ENCODE data around the gene HECTD2. TPM values are rescaled to one million over a fixed set of nuclear protein-coding genes. Genes with fewer than 3 reads are reported as not detected.
"Not testable (repeated sequence)": the region's sequence is repeated elsewhere in the genome, so short reads cannot be mapped to it uniquely, and the experiment has no call there.

Gene HECTD2
- total RNA-seq, 1 experiment from 2014 or later, result 11.5 TPM

GRCh38 chr10:91367558-91367957, 42.6 kb upstream of the HECTD2 start:
- H3K9me3 ChIP-seq (ENCODE audit: control insufficient read depth, insufficient read depth, low read depth, low read length), result no peaks in the 10 kb centered on the region
- in situ Hi-C loops (cut with HindIII; ENCODE audit: low pct_unique_long_range_greater_than_20kb, low sequenced_read_pairs), result no loop called here
- H3K4me1 ChIP-seq (ENCODE audit: control insufficient read depth, insufficient read depth, low read length), result no peaks in the 10 kb centered on the region
- BruUV-seq (replicated peaks), result no TSS peak
- no peaks in the 10 kb centered on the region for H3K36me3 ChIP-seq (ENCODE audit: control insufficient read depth, insufficient read depth, low read length)
- ChIA-PET CTCF (no interaction called here), POLR2A (no interaction called here)
- DNase-seq (ENCODE audit: low read depth, low spot score), result no peak
- intact Hi-C loops (cut with micrococcal nuclease; ENCODE audit: unreplicated experiment), result loop anchor here (5.0 kb wide), 1 partner anchor 70 kb away; no protein-coding TSS in a partner anchor
- H3K27ac ChIP-seq (ENCODE audit: low read length), result no peak overlapping the region
- H3K27me3 ChIP-seq (ENCODE audit: control insufficient read depth, insufficient read depth, low read length), result peaks cover 7% of the 10 kb centered on the region
- no peak for ATAC-seq
- no peak overlapping the region for H3K4me3 ChIP-seq (ENCODE audit: low read depth in 2 of 2, low read length in 2 of 2)
- TF ChIP-seq SIN3A (IDR thresholded peaks at IDR 0.05; ENCODE audit: borderline replicate concordance, insufficient read depth, low read depth, low read length), result no peak
- TF ChIP-seq POLR2AphosphoS5 (IDR thresholded peaks at IDR 0.05; ENCODE audit: low read depth, low read length), result no peak
- no peak for TF ChIP-seq CTCF (IDR thresholded peaks at IDR 0.05)
- TF ChIP-seq TCF7L2 (IDR thresholded peaks at IDR 0.05; ENCODE audit: low read depth, low read length), result no peak
- no peak for TF ChIP-seq REST (IDR thresholded peaks at IDR 0.05; ENCODE audit: insufficient read depth in 1 of 2, low read depth in 2 of 2, low read length in 1 of 2)

- peak; percentile 75; the same call in 1 of the 2 replicates for ATAC-seq
- POLR2A ChIA-PET, result not testable (repeated sequence)
These were observed 40.1 kb upstream of the HECTD2 start for GRCh38 chr10:91369978-91370589.

More at GRCh38 chr10:91369978-91370589, 40.1 kb upstream of the HECTD2 start:
- H3K9me3 ChIP-seq (ENCODE audit: control insufficient read depth, insufficient read depth, low read depth, low read length); H3K4me3 ChIP-seq (ENCODE audit: low read depth in 2 of 2, low read length in 2 of 2); H3K27me3 ChIP-seq (ENCODE audit: control insufficient read depth, insufficient read depth, low read length); H3K36me3 ChIP-seq (ENCODE audit: control insufficient read depth, insufficient read depth, low read length); BruUV-seq (replicated peaks); DNase-seq (ENCODE audit: low read depth, low spot score); H3K27ac ChIP-seq (ENCODE audit: low read length); in situ Hi-C loops (cut with HindIII; ENCODE audit: low pct_unique_long_range_greater_than_20kb, low sequenced_read_pairs); H3K4me1 ChIP-seq (ENCODE audit: control insufficient read depth, insufficient read depth, low read length): not testable (repeated sequence)
- CTCF ChIA-PET, result interaction anchor here (1.0 kb wide), 1 partner anchor 72 kb away, joined by 8 read pairs; no protein-coding TSS in a partner anchor
- TF ChIP-seq CTCF (IDR thresholded peaks at IDR 0.05), result peak; percentile 69
- intact Hi-C loops (cut with micrococcal nuclease; ENCODE audit: unreplicated experiment), result loop anchor here (5.0 kb wide), 1 partner anchor 73 kb away; no protein-coding TSS in a partner anchor
